HepG2 (cell line): Measurements from ENCODE around the gene ARPC1B. TPM values are rescaled to one million over a fixed set of nuclear protein-coding genes. Genes with fewer than 3 reads are reported as not detected.
A peak's percentile ranks its signal among the peaks of the same experiment; 100 is the strongest.

Experiments used
- ADNP ChIP-seq: sonication (generic); formaldehyde crosslinking; IDR thresholded peaks from 2 replicates; pipeline ENCODE4 v1.4.0; 2020; ENCODE audit warnings: missing genetic modification reagents
- CENPBD1 ChIP-seq: sonication (generic); formaldehyde crosslinking; IDR thresholded peaks from 2 replicates; pipeline ENCODE4 v1.8.0; 2022; ENCODE audit warnings: missing genetic modification reagents, low read depth, mild to moderate bottlenecking, borderline replicate concordance
- DRAP1 ChIP-seq: IDR thresholded peaks from 2 replicates; pipeline ENCODE4 v1.6.1; 2016; ENCODE audit warnings: missing genetic modification reagents, missing compliant biosample characterization
- HINFP ChIP-seq: sonication (generic); formaldehyde crosslinking; IDR thresholded peaks from 2 replicates; pipeline ENCODE4 v1.4.0; 2020; ENCODE audit warnings: low read depth, mild to moderate bottlenecking, missing genetic modification reagents
- KDM3A ChIP-seq: IDR thresholded peaks from 2 replicates; pipeline ENCODE4 v1.6.1; 2018; ENCODE audit warnings: low read depth, missing compliant biosample characterization
- MAF1 ChIP-seq: sonication (generic); formaldehyde crosslinking; IDR thresholded peaks from 2 replicates; pipeline ENCODE4 v1.5.0; 2020; ENCODE audit warnings: missing genetic modification reagents, borderline replicate concordance
- RORA ChIP-seq: sonication (generic); formaldehyde crosslinking; IDR thresholded peaks from 2 replicates; pipeline ENCODE4 v1.5.0; 2020; ENCODE audit warnings: mild to moderate bottlenecking, missing genetic modification reagents, moderate library complexity
- SATB2 ChIP-seq: sonication (generic); formaldehyde crosslinking; IDR thresholded peaks from 2 replicates; pipeline ENCODE4 v1.5.0; 2020; ENCODE audit warnings: missing genetic modification reagents
- SP1 ChIP-seq, 2 experiments: fragments of 450-650 bp in 1 of 2; sonication (generic) in 1 of 2; formaldehyde crosslinking in 1 of 2; IDR thresholded peaks; 2 replicates each; pipeline versions ENCODE4 v1.4.0 to v1.6.1; 2016 to 2020; ENCODE audit warnings: missing genetic modification reagents in 1 of 2
- SP140L ChIP-seq: sonication (generic); formaldehyde crosslinking; IDR thresholded peaks from 2 replicates; pipeline ENCODE4 v1.4.0; 2020; ENCODE audit warnings: missing genetic modification reagents, borderline replicate concordance
- SSRP1 ChIP-seq: IDR thresholded peaks from 2 replicates; pipeline ENCODE4 v1.6.1; 2016; ENCODE audit warnings: control low read depth
- TBX3 ChIP-seq: fragments of 450-650 bp; IDR thresholded peaks from 2 replicates; pipeline ENCODE4 v1.6.1; 2017; ENCODE audit warnings: antibody characterized with exemption, mild to moderate bottlenecking, inconsistent platforms, borderline replicate concordance
- THYN1 ChIP-seq: sonication (generic); formaldehyde crosslinking; IDR thresholded peaks from 2 replicates; pipeline ENCODE4 v1.8.1; 2023; ENCODE audit warnings: low read depth, mild to moderate bottlenecking, moderate library complexity, missing genetic modification reagents, borderline replicate concordance
- ZBTB39 ChIP-seq: sonication (generic); formaldehyde crosslinking; IDR thresholded peaks from 2 replicates; pipeline ENCODE4 v1.5.0; 2020; ENCODE audit warnings: missing genetic modification reagents
- ZMYM4 ChIP-seq: sonication (generic); formaldehyde crosslinking; IDR thresholded peaks from 2 replicates; pipeline ENCODE4 v1.8.1; 2023; ENCODE audit warnings: mild to moderate bottlenecking, missing genetic modification reagents
- ZNF343 ChIP-seq: sonication (generic); formaldehyde crosslinking; IDR thresholded peaks from 2 replicates; pipeline ENCODE4 v1.4.0; 2020; ENCODE audit warnings: mild to moderate bottlenecking, missing genetic modification reagents
- ZNF350 ChIP-seq: sonication (generic); formaldehyde crosslinking; IDR thresholded peaks from 2 replicates; pipeline ENCODE4 v1.4.0; 2020; ENCODE audit warnings: mild to moderate bottlenecking, low read depth, missing genetic modification reagents, borderline replicate concordance
- ZNF496 ChIP-seq: sonication (generic); formaldehyde crosslinking; IDR thresholded peaks from 2 replicates; pipeline ENCODE4 v1.8.1; 2023; ENCODE audit warnings: mild to moderate bottlenecking, moderate library complexity, missing genetic modification reagents; ENCODE audit not compliant: insufficient replicate concordance
- ZNF7 ChIP-seq: IDR thresholded peaks from 2 replicates; pipeline ENCODE4 v1.6.1; 2016; ENCODE audit warnings: missing biosample characterization, missing genetic modification reagents
- ZNF782 ChIP-seq: sonication (generic); formaldehyde crosslinking; IDR thresholded peaks from 2 replicates; pipeline ENCODE4 v1.4.0; 2020; ENCODE audit warnings: missing genetic modification reagents, mild to moderate bottlenecking, borderline replicate concordance
- polyA plus RNA-seq, 8 experiments: library from polyadenylated mRNA; depleted of rRNA in 3 of 8; stranded (reverse) in 7 of 8; unstranded in 1 of 8; fragments of >200 nt; fragmentation: Illumina TruSeq in 4 of 8; extraction: Trizol in 4 of 8; gene quantifications; 2 replicates each; pipeline versions ENCODE4 v1.2.1 to v1.2.3, GENCODE V29; 2011 to 2016; ENCODE audit warnings: low read depth in 4 of 8, missing spikeins in 1 of 8, mixed read lengths in 1 of 8; ENCODE audit not compliant: insufficient read depth in 1 of 8
- total RNA-seq, 5 experiments: library from RNA; depleted of rRNA; stranded (reverse); fragments of >200 nt; fragmentation: Illumina TruSeq; extraction: Trizol; gene quantifications; 2 replicates each; pipeline ENCODE4 v1.2.3, GENCODE V29; 2016; ENCODE audit warnings: low read depth in 1 of 5
- TF ChIP-seq, protein P1 (sequence below): sonication (generic); formaldehyde crosslinking; IDR thresholded peaks from 2 replicates; pipeline ENCODE4 v1.4.0; 2020; ENCODE audit warnings: missing genetic modification reagents, borderline replicate concordance
- TF ChIP-seq, protein P2 (sequence below): sonication (generic); formaldehyde crosslinking; IDR thresholded peaks from 2 replicates; pipeline ENCODE4 v1.8.1; 2023; ENCODE audit warnings: mild to moderate bottlenecking, missing genetic modification reagents

ARPC1B gene
- total and polyA plus RNA-seq, 2 of the 13 experiments (the other 11 are each of a cell fraction or from before 2014, with no cell fraction given): 72.9 to 89.1 TPM

- TF ChIP-seq ZNF7 (CRISPR knock-in tag) (no peak), ZBTB39 (CRISPR knock-in tag) (no peak), ADNP (CRISPR knock-in tag) (no peak), SP1 (IDR thresholded peaks at IDR 0.05) (no peak), SP1 (CRISPR knock-in tag; IDR thresholded peaks at IDR 0.05) (no peak), ZMYM4 (CRISPR knock-in tag) (peak; percentile 37), MAF1 (CRISPR knock-in tag) (no peak), HINFP (CRISPR knock-in tag) (no peak), KDM3A (CRISPR knock-in tag) (no peak), DRAP1 (CRISPR knock-in tag) (peak; percentile 64), CENPBD1 (no peak), THYN1 (CRISPR knock-in tag) (no peak), ZNF343 (peak; percentile 41; the same call in 1 of the 2 replicates), SSRP1 (CRISPR knock-in tag) (0 out of 2 replicates have a peak, but pooled peaks have one; percentile 4), ZNF350 (CRISPR knock-in tag) (peak; percentile 83; the same call in 1 of the 2 replicates), SATB2 (CRISPR knock-in tag) (no peak), TBX3 (no peak), RORA (CRISPR knock-in tag) (no peak), ZNF496 (no peak), SP140L (CRISPR knock-in tag) (no peak), ZNF782 (CRISPR knock-in tag) (no peak; the same call in 1 of the 2 replicates)
- TF ChIP-seq, protein P1, sequence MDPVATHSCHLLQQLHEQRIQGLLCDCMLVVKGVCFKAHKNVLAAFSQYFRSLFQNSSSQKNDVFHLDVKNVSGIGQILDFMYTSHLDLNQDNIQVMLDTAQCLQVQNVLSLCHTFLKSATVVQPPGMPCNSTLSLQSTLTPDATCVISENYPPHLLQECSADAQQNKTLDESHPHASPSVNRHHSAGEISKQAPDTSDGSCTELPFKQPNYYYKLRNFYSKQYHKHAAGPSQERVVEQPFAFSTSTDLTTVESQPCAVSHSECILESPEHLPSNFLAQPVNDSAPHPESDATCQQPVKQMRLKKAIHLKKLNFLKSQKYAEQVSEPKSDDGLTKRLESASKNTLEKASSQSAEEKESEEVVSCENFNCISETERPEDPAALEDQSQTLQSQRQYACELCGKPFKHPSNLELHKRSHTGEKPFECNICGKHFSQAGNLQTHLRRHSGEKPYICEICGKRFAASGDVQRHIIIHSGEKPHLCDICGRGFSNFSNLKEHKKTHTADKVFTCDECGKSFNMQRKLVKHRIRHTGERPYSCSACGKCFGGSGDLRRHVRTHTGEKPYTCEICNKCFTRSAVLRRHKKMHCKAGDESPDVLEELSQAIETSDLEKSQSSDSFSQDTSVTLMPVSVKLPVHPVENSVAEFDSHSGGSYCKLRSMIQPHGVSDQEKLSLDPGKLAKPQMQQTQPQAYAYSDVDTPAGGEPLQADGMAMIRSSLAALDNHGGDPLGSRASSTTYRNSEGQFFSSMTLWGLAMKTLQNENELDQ: no peak
- TF ChIP-seq, protein P2, sequence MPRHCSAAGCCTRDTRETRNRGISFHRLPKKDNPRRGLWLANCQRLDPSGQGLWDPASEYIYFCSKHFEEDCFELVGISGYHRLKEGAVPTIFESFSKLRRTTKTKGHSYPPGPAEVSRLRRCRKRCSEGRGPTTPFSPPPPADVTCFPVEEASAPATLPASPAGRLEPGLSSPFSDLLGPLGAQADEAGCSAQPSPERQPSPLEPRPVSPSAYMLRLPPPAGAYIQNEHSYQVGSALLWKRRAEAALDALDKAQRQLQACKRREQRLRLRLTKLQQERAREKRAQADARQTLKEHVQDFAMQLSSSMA: no peak
Observed at GRCh38 chr7:99372275-99373090, 2.0 kb upstream of the ARPC1B start (continued).
